NCI-H1092 treated with DMSO at 0.1 percent for 48 hours (cell line): ENCODE measurements around the gene SH3BGRL3.

Source experiments
- DNase-seq: peaks from one replicate; lab custom pipeline; 2025; lab: John Stamatoyannopoulos, UW

SH3BGRL3 gene

GRCh38 chr1:26277719-26278118 lies 2.2 kb upstream of the SH3BGRL3 start:
- no peak for DNase-seq

GRCh38 chr1:26278303-26278702 lies 1.6 kb upstream of the SH3BGRL3 start:
- DNase-seq: no peak

- no peak for DNase-seq
These were observed 996 bp upstream of the SH3BGRL3 start for GRCh38 chr1:26278724-26279455.

GRCh38 chr1:26280333-26281042 lies 602 bp downstream of the SH3BGRL3 start:
- no peak for DNase-seq

GRCh38 chr1:26281091-26281958 lies 1.4 kb downstream of the SH3BGRL3 start:
- DNase-seq: no peak

- no peak for DNase-seq
These were observed 2.1 kb downstream of the SH3BGRL3 start for GRCh38 chr1:26281971-26282370.

- DNase-seq: no peak
These were observed 2.6 kb downstream of the SH3BGRL3 start for GRCh38 chr1:26282401-26282918.

GRCh38 chr1:26283279-26283853 lies 3.5 kb downstream of the SH3BGRL3 start:
- no peak for DNase-seq

GRCh38 chr1:26283871-26284596 lies 4.1 kb downstream of the SH3BGRL3 start:
- DNase-seq: no peak

GRCh38 chr1:26284597-26285347 lies 4.9 kb downstream of the SH3BGRL3 start:
- no peak for DNase-seq

GRCh38 chr1:26285366-26286063 lies 5.6 kb downstream of the SH3BGRL3 start:
- no peak for DNase-seq

- no peak for DNase-seq
These were observed 6.2 kb downstream of the SH3BGRL3 start for GRCh38 chr1:26286064-26286416.

- DNase-seq: no peak
These were observed 7.3 kb downstream of the SH3BGRL3 start for GRCh38 chr1:26287033-26287711.

- DNase-seq: no peak
These were observed 7.9 kb downstream of the SH3BGRL3 start for GRCh38 chr1:26287811-26288210.

GRCh38 chr1:26288311-26288941 lies 8.5 kb downstream of the SH3BGRL3 start:
- no peak for DNase-seq

GRCh38 chr1:26289158-26290059 lies 9.5 kb downstream of the SH3BGRL3 start:
- DNase-seq: no peak

GRCh38 chr1:26290122-26290881 lies 10.4 kb downstream of the SH3BGRL3 start:
- DNase-seq: no peak
